GM18498 (cell line): Measurements from ENCODE around the gene KANSL1.
"Not testable (repeated sequence)": the region's sequence is repeated elsewhere in the genome, so short reads cannot be mapped to it uniquely, and the experiment has no call there.

Source experiments
- ATAC-seq: cut with Tn5 transposase; IDR thresholded peaks from one replicate; pipeline ENCODE4 v1.9.1; 2021; ENCODE audit warnings: mild to moderate bottlenecking, moderate library complexity; ENCODE audit not compliant: unreplicated experiment

KANSL1 gene

DNA sequence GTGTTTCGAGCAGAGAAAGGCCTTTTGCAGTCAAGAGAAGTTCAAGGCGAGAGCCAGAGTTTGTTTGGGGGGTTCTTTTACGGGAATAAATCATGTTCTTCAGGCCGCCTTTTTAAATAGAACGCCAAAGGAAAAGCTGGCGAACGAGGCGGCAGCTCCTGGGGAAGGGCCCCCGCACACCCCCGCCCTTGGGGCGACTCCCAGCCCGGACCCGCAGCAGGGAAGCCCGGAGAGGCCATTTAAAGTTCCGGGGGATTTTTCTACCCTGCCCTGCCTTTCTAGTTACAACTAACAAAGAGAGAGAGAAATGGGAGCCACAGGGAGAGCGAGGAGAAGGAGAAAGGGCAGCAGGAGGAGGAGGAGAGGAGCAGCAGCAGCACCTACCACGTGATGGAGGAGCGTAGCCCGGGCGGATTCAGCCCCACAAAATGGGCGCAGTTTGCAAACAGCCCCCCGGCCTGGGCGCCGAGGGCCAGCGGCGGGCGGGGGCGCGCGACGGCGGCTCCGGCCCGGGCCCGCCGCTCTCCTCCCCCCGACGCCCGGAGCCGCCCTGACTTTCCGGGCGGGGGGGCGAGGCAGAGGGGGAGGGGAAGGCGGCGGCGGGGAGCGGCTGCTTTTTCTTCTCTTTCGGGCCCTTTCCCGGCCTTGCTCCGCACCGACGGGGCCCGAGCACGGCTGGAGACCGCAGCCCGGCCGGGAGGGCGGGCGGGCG, 634 bp downstream of the KANSL1 start:
- peak; percentile 28 for ATAC-seq

GRCh38 chr17:46192189-46192438, 1.1 kb downstream of the KANSL1 start:
- ATAC-seq: no peak

GRCh38 chr17:46191322-46192188, 1.7 kb downstream of the KANSL1 start:
- ATAC-seq: no peak

DNA sequence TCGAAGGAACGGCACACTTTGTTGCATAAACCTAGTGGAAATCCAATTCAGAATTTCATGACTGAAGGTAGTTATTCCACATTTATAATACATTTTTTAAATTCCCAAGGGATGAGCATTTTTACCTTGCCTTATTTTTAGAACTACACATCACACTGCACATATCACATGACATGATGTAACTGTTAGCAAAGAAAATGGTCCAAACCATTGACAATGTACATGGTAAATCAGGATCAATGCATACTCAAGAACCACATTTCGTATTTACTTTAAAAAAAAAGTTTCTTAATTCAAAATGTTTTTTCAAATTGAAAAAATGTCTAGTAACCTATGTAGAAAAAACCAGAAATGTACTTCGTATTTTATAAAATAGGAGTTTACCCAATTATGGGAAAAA, 2.5 kb downstream of the KANSL1 start:
- ATAC-seq: no peak

- ATAC-seq: not testable (repeated sequence)
These were observed 6.4 kb downstream of the KANSL1 start for GRCh38 chr17:46186827-46187235.

DNA sequence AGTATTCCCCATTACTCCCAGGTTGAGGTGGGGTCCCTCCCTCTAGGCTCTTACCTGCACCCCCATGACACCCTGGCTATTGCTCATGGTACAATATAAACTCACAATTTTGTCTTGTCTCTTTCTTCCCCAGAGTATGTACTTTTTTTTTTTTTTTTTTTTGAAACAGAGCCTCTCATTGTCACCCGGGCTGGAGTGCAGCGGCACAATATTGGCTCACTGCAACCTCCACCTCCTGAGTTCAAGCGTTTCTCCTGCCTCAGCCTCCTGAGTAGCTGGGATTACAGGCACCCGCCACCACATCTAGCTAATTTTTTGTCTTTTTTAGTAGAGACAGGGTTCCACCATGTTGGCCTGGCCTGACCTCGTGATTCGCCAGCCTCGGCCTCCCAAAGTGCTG, 8.5 kb downstream of the KANSL1 start:
- ATAC-seq: no peak

DNA sequence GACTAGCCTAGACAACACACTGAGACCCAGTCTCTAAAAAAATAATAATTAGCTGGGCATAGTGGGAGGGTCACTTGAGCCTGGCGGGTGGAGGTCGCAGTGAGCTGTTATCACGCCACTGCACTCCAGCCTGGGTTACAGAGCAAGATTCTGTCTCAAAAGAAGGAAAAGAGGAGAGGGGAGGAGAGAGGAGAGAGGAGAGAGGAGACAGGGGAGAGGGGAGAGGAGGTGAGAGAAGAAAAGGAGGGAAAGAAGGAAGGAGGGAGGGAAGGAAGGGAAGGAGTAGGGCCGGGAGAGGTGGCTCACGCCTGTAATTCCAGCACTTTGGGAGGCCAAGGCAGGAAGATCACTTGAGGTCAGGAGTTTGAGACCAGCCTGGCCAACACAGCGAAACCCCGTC, 9.8 kb downstream of the KANSL1 start:
- ATAC-seq: not testable (repeated sequence)

- no peak for ATAC-seq
These were observed 10.3 kb downstream of the KANSL1 start for GRCh38 chr17:46182961-46183360.

DNA sequence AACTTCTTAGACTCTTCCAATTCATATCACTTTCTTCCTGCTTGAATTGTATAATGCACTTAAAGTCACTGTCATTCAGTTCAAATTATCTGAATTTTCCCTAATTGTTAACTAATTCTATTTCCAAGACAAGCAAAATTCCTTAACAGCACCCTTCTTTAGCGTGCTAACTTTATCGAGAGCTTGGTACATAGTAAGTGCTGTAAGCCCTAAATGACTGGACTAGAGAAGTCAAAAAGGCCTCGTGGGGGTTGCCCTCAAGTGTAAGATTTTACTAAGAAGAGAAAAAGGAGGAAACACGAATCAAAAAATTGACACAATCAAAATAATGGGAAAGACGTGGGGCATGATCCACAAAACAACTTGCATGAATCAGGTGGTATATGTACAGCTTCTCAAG, 11.3 kb downstream of the KANSL1 start:
- no peak for ATAC-seq

GRCh38 chr17:46181316-46181715, 11.9 kb downstream of the KANSL1 start:
- ATAC-seq: not testable (repeated sequence)

DNA sequence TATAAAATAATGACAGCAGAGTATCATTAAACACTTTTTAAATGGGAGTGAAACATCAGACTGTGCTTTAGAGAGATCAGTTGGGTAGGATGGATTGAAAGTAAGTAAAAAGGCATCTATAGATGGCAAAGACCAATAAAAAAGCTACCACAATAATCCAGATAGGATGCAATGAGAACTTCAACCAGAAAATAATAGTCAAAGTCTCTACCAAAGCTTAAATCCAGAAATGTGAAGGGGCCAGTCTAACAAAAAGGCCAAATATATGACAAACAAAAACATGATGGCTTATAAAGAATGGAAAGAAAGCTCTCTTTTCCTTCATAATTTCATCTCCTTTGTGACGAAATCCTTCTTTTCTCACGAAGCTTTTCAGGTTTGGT, 12.3 kb downstream of the KANSL1 start:
- ATAC-seq: no peak

- ATAC-seq: not testable (repeated sequence)
These were observed 12.9 kb downstream of the KANSL1 start for GRCh38 chr17:46180185-46180891.

DNA sequence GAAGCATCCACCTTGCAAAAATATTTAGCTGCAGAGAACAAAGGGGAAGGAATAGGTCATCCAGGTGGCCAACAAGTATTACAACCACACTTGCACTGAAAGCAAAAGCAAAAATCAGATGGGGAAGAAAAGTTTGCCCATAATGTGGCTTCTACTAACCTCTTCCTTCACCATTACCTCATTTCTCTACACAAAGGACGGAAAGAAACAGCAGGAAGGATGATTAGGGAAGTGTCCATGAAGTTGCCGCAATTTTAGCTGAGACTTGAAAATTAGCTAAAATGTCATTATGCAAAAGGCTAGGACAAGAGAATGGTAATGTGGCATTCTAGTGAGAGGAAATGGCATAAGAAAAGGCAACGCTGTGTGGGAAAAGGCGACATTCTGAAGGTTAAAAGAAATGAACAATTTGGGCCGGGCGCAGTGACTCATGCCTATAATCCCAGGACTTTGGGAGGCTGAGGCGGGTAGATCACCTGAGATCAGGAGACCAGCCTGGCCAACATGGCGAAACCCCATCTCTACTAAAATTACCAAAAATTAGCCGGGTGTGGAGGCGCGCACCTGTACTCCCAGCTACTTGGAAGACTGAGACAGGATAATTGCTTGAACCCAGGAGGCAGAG, 13.7 kb downstream of the KANSL1 start:
- ATAC-seq: peak; percentile 54

DNA sequence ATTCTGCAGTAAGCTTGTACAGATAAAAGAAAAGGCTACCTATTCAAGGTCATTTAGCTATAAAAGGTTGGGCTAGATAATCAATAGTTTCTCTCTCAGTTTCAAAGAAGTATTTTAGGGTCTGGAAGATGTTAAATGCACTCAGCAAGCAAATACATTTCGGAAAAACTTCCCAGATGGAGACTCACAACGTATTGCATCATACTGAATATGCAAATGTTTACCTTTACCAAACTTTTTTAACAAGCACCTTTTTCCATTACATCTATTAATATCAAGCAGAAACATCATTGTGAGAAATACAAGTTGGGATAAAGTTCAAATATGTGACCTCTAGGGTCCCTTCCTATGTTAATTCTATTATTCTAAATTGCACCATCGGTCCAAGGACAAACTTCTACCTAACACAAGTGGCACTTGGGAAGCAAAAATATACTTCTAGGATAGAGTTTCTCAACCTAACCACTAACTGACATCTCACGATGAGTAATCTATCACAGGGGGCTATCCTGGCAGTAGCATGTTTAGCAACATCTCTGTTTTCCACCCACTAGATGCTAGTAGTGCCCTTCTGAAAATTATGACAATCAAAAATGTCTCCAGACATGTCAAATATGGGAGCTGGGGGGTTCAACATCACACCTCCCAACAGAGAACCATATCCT, 14.5 kb downstream of the KANSL1 start:
- no peak for ATAC-seq

- ATAC-seq: no peak
These were observed 16.3 kb downstream of the KANSL1 start for GRCh38 chr17:46176975-46177374.

DNA sequence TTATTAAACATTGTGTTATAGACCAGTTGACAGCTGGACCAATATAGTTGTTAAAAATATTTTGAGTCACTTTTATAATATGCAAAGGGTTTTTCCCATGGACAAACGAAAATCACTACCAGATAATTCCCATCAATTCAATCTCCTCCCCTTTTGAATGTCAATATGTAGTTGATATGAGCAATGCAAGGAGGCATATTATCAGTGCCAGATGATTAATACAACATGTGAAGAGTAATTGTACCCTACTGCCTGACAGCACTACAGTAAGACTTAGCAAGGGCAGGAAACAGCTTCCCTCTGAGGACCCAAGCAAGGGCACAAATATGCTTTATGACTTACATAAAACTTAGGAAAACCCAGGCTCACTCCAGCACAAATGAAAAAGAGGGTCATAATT, 17.3 kb downstream of the KANSL1 start:
- ATAC-seq: no peak

GRCh38 chr17:46173153-46173552, 20.1 kb downstream of the KANSL1 start:
- ATAC-seq: no peak

GRCh38 chr17:46171939-46172338, 21.3 kb downstream of the KANSL1 start:
- ATAC-seq: no peak

GRCh38 chr17:46170639-46171429, 22.4 kb downstream of the KANSL1 start:
- ATAC-seq: no peak
